ENCODE measurements around the gene RNASEH2B. TPM values are rescaled to one million over a fixed set of nuclear protein-coding genes. Genes with fewer than 3 reads are reported as not detected.

The RNASEH2B gene
- total RNA-seq, result 167 TPM

GRCh38 chr13:50909605-50910484 is at the start of gene RNASEH2B:
Gene RNASEH2B, plus strand, starts transcription at chr13:50909791. Its CDS starts 286 bp downstream, at chr13:50910077.

Other genes with a start within 250 kb of the RNASEH2B start
- 19.1 TPM for gene DLEU7, start 66.1 kb upstream of the RNASEH2B start, total RNA-seq
- not detected for gene C13orf42, start 201.5 kb downstream of the RNASEH2B start, total RNA-seq